DMS 273 (cell line): Measurements from ENCODE around the gene CASD1.
A peak's percentile ranks its signal among the peaks of the same experiment; 100 is the strongest.

Source experiments
- DNase-seq: peaks from one replicate; lab custom pipeline; 2025; ENCODE audit not compliant: unreplicated experiment; lab: John Stamatoyannopoulos, UW

The CASD1 gene

GRCh38 chr7:94512735-94513564 lies 3.3 kb downstream of the CASD1 start:
- peak; percentile 13 for DNase-seq

GRCh38 chr7:94513565-94513860 lies 3.9 kb downstream of the CASD1 start:
- no peak for DNase-seq

GRCh38 chr7:94514140-94514889 lies 4.7 kb downstream of the CASD1 start:
- no peak for DNase-seq

GRCh38 chr7:94514917-94515316 lies 5.3 kb downstream of the CASD1 start:
- DNase-seq: no peak

GRCh38 chr7:94525923-94526322 lies 16.3 kb downstream of the CASD1 start:
- no peak for DNase-seq

GRCh38 chr7:94529516-94529915 lies 19.9 kb downstream of the CASD1 start:
- no peak for DNase-seq

- DNase-seq: no peak
Measured at GRCh38 chr7:94530109-94530508, 20.5 kb downstream of the CASD1 start.

GRCh38 chr7:94532676-94533075 lies 23.1 kb downstream of the CASD1 start:
- DNase-seq: no peak

GRCh38 chr7:94540428-94540827 lies 30.8 kb downstream of the CASD1 start:
- no peak for DNase-seq

GRCh38 chr7:94547126-94547525 lies 37.5 kb downstream of the CASD1 start:
- DNase-seq: no peak

- no peak for DNase-seq
Measured at GRCh38 chr7:94556028-94556427, 46.4 kb downstream of the CASD1 start.

GRCh38 chr7:94557215-94557614 lies 47.6 kb downstream of the CASD1 start:
- DNase-seq: no peak

- DNase-seq: no peak
Measured at GRCh38 chr7:94559972-94560371, 50.4 kb downstream of the CASD1 start.

GRCh38 chr7:94561841-94562514 lies 52.4 kb downstream of the CASD1 start:
- no peak for DNase-seq

GRCh38 chr7:94562525-94562924 lies 52.9 kb downstream of the CASD1 start:
- no peak for DNase-seq

- no peak for DNase-seq
Measured at GRCh38 chr7:94565247-94565894, 55.8 kb downstream of the CASD1 start.

GRCh38 chr7:94567396-94567795 lies 57.8 kb downstream of the CASD1 start:
- DNase-seq: no peak

- DNase-seq: no peak
Measured at GRCh38 chr7:94571816-94572215, 62.2 kb downstream of the CASD1 start.

- DNase-seq: no peak
Measured at GRCh38 chr7:94575646-94576045, 66.0 kb downstream of the CASD1 start.

GRCh38 chr7:94576316-94576715 lies 66.7 kb downstream of the CASD1 start:
- no peak for DNase-seq

GRCh38 chr7:94577357-94577756 lies 67.7 kb downstream of the CASD1 start:
- DNase-seq: no peak
